MCF 10A (cell line): ENCODE data around the gene CARS2. TPM values are rescaled to one million over a fixed set of nuclear protein-coding genes. Genes with fewer than 3 reads are reported as not detected.
A peak's percentile ranks its signal among the peaks of the same experiment; 100 is the strongest.

ENCODE experiments used
- BruUV-seq: library from RNA; stranded (reverse); fragments of 400-500 nt; replicated peaks from 2 replicates; lab custom pipeline; 2021; lab: Mats Ljungman, UMichigan
- CTCF ChIA-PET: fragments of 300-600 bp; sonication (Branson Sonifier 250); formaldehyde crosslinking; extraction: SDS; loops from one replicate; lab custom pipeline; 2021; ENCODE audit warnings: antibody characterized with exemption, inconsistent platforms; lab: Yijun Ruan, JAX
- POLR2A ChIA-PET: fragments of 300-600, 350-650 bp; sonication (Branson Sonifier 250); formaldehyde crosslinking; extraction: SDS; loops from one replicate; lab custom pipeline; 2020; ENCODE audit warnings: antibody characterized with exemption, inconsistent platforms; lab: Yijun Ruan, JAX
- DNase-seq: peaks from one replicate; pipeline ENCODE4 v3.0.0-alpha.2; 2018; ENCODE audit not compliant: unreplicated experiment
- H3K27ac Mint-ChIP-seq: one replicate; pipeline ENCODE4 v1.8.0; 2022; ENCODE audit warnings: mild to moderate bottlenecking, low read depth, mixed read lengths; ENCODE audit not compliant: unreplicated experiment
- H3K27me3 Mint-ChIP-seq: one replicate; pipeline ENCODE4 v1.8.0; 2022; ENCODE audit warnings: mixed read lengths; ENCODE audit not compliant: insufficient read depth, unreplicated experiment
- H3K36me3 Mint-ChIP-seq: one replicate; pipeline ENCODE4 v1.8.0; 2022; ENCODE audit warnings: mild to moderate bottlenecking, moderate library complexity, mixed read lengths; ENCODE audit not compliant: insufficient read depth, unreplicated experiment
- H3K4me1 Mint-ChIP-seq: one replicate; pipeline ENCODE4 v1.8.0; 2022; ENCODE audit warnings: mixed read lengths; ENCODE audit not compliant: insufficient read depth, unreplicated experiment
- H3K4me3 Mint-ChIP-seq: one replicate; pipeline ENCODE4 v1.8.0; 2022; ENCODE audit warnings: mild to moderate bottlenecking, moderate library complexity, mixed read lengths; ENCODE audit not compliant: unreplicated experiment
- H3K9me3 Mint-ChIP-seq: one replicate; pipeline ENCODE4 v1.8.0; 2022; ENCODE audit warnings: mixed read lengths; ENCODE audit not compliant: unreplicated experiment
- intact Hi-C: fragments of 100-400 bp; cut with micrococcal nuclease; formaldehyde crosslinking; loops from 2 replicates; pipeline ENCODE4 v1.14.1; 2022
- total RNA-seq: library from RNA; stranded (reverse); gene quantifications from 2 replicates; pipeline ENCODE4 v1.2.3, GENCODE V29; 2022
- TF ChIP-seq, protein P1 (sequence below): fragments of 200-600 bp; IDR thresholded peaks from one replicate; pipeline ENCODE4 v1.8.0; 2022; ENCODE audit warnings: antibody characterized with exemption, mild to moderate bottlenecking; ENCODE audit not compliant: unreplicated experiment

CARS2 gene
- total RNA-seq, 1 experiment from 2014 or later: 104 TPM

DNA sequence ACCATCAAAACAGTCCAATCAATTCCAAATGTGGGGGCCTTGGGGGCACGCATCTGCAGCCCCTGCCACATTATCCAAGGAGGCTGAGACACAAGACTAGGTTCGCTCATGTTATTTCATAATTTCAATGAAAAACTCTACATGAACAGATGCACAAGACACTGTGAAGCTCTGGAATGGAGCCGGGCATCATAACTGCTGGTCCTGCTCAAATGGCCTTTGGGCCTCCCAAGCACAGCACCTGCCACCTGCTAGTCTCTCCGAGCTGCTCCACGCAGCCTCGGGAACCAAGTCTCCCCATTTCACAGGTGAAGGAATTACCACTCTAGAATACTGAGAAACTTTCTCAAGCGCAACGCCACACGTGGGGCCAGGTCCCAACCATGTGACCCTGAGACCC lies 16.9 kb downstream of the CARS2 start:
- CTCF ChIA-PET: interaction anchor here (0.9 kb wide), 1 partner anchor 11 kb away, joined by 4 read pairs; no protein-coding TSS in a partner anchor
- DNase-seq: no peak

DNA sequence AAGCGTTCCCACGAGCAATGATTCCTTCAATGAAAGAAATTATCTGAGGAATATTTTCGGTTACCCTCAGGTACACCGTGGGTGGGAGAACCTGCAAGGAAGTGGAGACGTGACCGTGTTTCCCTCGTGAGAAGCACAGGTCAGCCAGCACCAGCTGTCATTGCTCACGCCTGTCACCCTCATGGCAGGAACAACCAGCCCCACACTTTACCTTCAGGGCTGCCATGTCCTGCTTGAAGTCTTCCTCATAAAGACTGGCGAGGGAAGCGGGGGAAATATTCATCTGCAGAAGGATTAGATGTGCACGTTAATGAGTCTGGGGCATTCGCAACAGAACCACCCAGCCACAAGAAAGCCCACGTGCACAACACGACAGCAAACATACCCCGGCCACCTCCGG lies 18.2 kb downstream of the CARS2 start:
- no peak overlapping the region for H3K4me3 Mint-ChIP-seq

More for the DNA sequence above, 16.9 kb downstream of the CARS2 start:
- POLR2A ChIA-PET: interaction anchor here (0.6 kb wide), 2 partner anchors 12 to 203 kb away, joined by 3 read pairs; no protein-coding TSS in a partner anchor
- Mint-ChIP-seq H3K27ac (peak overlapping the region; percentile 57), H3K36me3 (peaks cover 73% of the 10 kb centered on the region), H3K27me3 (no peaks in the 10 kb centered on the region), H3K4me1 (no peaks in the 10 kb centered on the region), H3K4me3 (no peak overlapping the region), H3K9me3 (no peaks in the 10 kb centered on the region)
- intact Hi-C loops: no loop called here
- no TSS peak for BruUV-seq
- TF ChIP-seq, protein P1, sequence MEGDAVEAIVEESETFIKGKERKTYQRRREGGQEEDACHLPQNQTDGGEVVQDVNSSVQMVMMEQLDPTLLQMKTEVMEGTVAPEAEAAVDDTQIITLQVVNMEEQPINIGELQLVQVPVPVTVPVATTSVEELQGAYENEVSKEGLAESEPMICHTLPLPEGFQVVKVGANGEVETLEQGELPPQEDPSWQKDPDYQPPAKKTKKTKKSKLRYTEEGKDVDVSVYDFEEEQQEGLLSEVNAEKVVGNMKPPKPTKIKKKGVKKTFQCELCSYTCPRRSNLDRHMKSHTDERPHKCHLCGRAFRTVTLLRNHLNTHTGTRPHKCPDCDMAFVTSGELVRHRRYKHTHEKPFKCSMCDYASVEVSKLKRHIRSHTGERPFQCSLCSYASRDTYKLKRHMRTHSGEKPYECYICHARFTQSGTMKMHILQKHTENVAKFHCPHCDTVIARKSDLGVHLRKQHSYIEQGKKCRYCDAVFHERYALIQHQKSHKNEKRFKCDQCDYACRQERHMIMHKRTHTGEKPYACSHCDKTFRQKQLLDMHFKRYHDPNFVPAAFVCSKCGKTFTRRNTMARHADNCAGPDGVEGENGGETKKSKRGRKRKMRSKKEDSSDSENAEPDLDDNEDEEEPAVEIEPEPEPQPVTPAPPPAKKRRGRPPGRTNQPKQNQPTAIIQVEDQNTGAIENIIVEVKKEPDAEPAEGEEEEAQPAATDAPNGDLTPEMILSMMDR: no peak

DNA sequence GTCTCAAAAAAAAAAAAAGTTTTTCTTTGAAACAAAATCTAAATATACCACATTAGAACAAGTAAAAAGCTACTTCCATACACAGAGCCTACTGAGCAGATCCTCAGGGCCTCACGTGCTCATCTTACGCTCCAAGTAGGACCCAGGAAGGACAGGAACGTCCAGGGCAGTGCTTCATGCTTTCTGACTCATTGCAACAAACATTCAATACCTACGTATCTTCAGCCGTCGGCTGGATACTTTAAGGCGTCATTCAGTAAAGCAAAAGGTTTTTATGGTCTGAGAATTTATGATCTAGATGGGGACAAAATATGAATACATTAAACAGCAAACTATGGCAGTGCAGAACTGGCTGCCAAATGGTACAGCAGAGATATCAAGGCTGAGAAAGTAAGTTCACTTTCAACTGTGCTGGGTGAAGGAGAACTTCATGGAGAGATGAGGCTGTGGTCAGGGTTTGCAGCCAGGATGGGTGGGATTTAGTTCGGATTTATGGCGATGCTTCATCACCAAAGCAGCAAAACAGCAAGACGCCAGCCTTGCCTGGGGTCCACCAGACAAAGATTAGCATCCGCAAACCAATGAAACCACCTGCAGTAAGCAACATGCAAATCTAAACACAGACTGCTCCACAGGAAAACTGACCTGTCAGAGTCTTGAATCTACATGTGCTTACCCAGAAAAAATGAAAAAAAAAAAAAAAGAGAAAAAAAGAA lies 20.5 kb downstream of the CARS2 start:
- H3K27me3 Mint-ChIP-seq: no peaks in the 10 kb centered on the region
- no peak for DNase-seq
- H3K36me3 Mint-ChIP-seq: peaks cover 72% of the 10 kb centered on the region
- intact Hi-C loops: no loop called here
- H3K4me1 Mint-ChIP-seq: no peaks in the 10 kb centered on the region
- TF ChIP-seq, protein P1: no peak
- ChIA-PET POLR2A (no interaction called here), CTCF (interaction anchor here (0.5 kb wide), 1 partner anchor 1434 kb away, joined by 3 read pairs; no protein-coding TSS in a partner anchor)
- BruUV-seq: no TSS peak
- no peaks in the 10 kb centered on the region for H3K9me3 Mint-ChIP-seq
- H3K4me3 Mint-ChIP-seq: no peak overlapping the region
- H3K27ac Mint-ChIP-seq: no peak overlapping the region

More for the DNA sequence above, 18.2 kb downstream of the CARS2 start:
- no peaks in the 10 kb centered on the region for H3K4me1 Mint-ChIP-seq
- ChIA-PET CTCF (no interaction called here), POLR2A (no interaction called here)
- no peak overlapping the region for H3K27ac Mint-ChIP-seq
- DNase-seq: no peak
- no peaks in the 10 kb centered on the region for H3K27me3 Mint-ChIP-seq
- TF ChIP-seq, protein P1: no peak
- BruUV-seq: no TSS peak
- H3K36me3 Mint-ChIP-seq: peaks cover 70% of the 10 kb centered on the region
- H3K9me3 Mint-ChIP-seq: no peaks in the 10 kb centered on the region
- intact Hi-C loops: no loop called here

DNA sequence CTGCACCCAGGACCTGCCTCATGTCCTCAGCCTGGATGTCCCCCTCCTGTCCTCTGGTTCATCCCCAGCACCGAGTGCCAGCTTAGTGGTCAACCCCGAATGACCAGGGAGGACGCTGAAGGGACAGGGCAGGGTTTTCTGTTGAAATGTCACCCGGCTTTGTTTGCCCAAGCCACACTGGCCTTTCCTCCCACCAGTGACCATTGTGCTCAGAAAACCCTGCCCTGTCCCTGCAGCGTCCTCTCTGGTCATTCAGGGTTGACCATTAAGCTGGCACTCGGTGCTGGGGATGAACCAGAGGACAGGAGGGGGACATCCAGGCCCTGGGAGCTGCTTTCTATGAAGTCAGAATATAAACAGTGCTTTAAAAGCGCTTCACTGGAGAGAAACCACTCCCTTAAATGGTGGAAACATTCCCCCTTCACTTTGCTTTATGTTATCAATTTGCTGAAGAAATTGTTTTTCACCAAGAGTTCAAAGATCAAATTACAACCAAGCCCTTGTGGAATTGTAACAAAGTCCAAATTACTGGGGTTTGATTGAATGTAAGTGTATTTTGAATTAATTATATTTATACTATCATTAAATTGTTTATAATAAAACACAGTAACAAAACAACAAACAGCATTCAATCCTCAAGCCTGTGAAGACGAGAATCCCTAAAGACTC lies 21.4 kb downstream of the CARS2 start:
- intact Hi-C loops: no loop called here
- no TSS peak for BruUV-seq
- Mint-ChIP-seq H3K9me3 (no peaks in the 10 kb centered on the region), H3K36me3 (peaks cover 80% of the 10 kb centered on the region), H3K27ac (no peak overlapping the region), H3K27me3 (no peaks in the 10 kb centered on the region), H3K4me1 (no peaks in the 10 kb centered on the region), H3K4me3 (no peak overlapping the region)
- POLR2A ChIA-PET: no interaction called here
- TF ChIP-seq, protein P1: no peak
- DNase-seq: no peak
- CTCF ChIA-PET: interaction anchor here (0.8 to 4.5 kb wide), 6 partner anchors 18 to 136 kb away, joined by 3 to 13 read pairs (median 5); no protein-coding TSS in a partner anchor
